Measurements from ENCODE around the gene MAST4. TPM values are rescaled to one million over a fixed set of nuclear protein-coding genes. Genes with fewer than 3 reads are reported as not detected.

Gene MAST4
- total and polyA plus RNA-seq, 2 donors (not counting 1 experiment from before 2014, with no cell fraction given): 2.5 to 57.1 TPM

DNA sequence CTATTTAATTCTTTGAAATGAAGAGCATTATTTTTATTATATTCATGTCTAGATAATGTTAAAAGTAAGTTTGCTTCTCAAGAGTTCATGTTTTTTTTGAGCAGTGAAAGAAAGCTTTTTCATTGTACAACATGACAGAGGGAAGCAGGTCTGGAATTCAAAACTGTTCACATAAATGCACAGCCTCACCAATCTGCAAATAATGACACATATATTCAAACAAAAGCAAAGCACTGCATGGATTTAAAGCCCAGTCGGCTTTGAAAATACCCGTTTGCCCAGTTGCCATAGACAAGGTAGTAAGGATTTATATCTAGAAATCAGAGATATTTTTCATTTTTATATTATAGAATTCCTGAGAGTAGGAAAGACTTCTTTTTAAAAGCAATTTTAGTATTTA, 398.6 kb downstream of the MAST4 start:
- H3K4me1 ChIP-seq (ENCODE audit: control insufficient read depth in 2 of 2, insufficient read depth in 2 of 2, low read length in 2 of 2): peaks cover 0 to 2% of the 10 kb centered on the region in 2 donors
- H3K4me2 ChIP-seq (replicated peaks; ENCODE audit: low read depth, low read length, poor library complexity, severe bottlenecking): no peak overlapping the region
- ChIA-PET POLR2A (no interaction called here), CTCF (no interaction called here)
- no peaks in the 10 kb centered on the region for H3K27me3 Mint-ChIP-seq
- H3K4me3 Mint-ChIP-seq: no peak overlapping the region
- H3K79me2 ChIP-seq (ENCODE audit: control insufficient read depth, insufficient read depth, low read length): no peaks in the 10 kb centered on the region
- TF ChIP-seq, protein P1, sequence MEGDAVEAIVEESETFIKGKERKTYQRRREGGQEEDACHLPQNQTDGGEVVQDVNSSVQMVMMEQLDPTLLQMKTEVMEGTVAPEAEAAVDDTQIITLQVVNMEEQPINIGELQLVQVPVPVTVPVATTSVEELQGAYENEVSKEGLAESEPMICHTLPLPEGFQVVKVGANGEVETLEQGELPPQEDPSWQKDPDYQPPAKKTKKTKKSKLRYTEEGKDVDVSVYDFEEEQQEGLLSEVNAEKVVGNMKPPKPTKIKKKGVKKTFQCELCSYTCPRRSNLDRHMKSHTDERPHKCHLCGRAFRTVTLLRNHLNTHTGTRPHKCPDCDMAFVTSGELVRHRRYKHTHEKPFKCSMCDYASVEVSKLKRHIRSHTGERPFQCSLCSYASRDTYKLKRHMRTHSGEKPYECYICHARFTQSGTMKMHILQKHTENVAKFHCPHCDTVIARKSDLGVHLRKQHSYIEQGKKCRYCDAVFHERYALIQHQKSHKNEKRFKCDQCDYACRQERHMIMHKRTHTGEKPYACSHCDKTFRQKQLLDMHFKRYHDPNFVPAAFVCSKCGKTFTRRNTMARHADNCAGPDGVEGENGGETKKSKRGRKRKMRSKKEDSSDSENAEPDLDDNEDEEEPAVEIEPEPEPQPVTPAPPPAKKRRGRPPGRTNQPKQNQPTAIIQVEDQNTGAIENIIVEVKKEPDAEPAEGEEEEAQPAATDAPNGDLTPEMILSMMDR (IDR thresholded peaks at IDR 0.05): no peak
- no peak for TF ChIP-seq EZH2 (IDR thresholded peaks at IDR 0.05; ENCODE audit: borderline replicate concordance, insufficient read depth, low read depth, low read length, poor library complexity, severe bottlenecking)
- H3K27ac ChIP-seq (ENCODE audit: low read length in 2 of 2): no peak overlapping the region
- intact Hi-C loops (cut with micrococcal nuclease): no loop called here
- H2AFZ ChIP-seq (ENCODE audit: insufficient read depth, low read depth, low read length, poor library complexity, severe bottlenecking): no peak overlapping the region
- H3K27me3 ChIP-seq (replicated peaks in 1 of 4; ENCODE audit: control extremely low read depth in 1 of 4, control insufficient read depth in 3 of 4, insufficient read depth in 4 of 4, low read length in 3 of 4): no peaks in the 10 kb centered on the region
- H3K27ac Mint-ChIP-seq: no peak overlapping the region
- H3K9ac ChIP-seq (ENCODE audit: low read length): no peak overlapping the region
- H3K4me3 ChIP-seq (ENCODE audit: control extremely low read depth in 1 of 5, extremely low read depth in 1 of 5, insufficient read depth in 1 of 5, low read depth in 2 of 5, low read length in 4 of 5): no peak overlapping the region
- ATAC-seq (ENCODE audit: low read depth): no peak
- no CpG with 5 or more reads among the region's 2 CpGs for WGBS (ENCODE audit: insufficient coverage)
- no peaks in the 10 kb centered on the region for H3K9me3 Mint-ChIP-seq (ENCODE audit: insufficient read depth)
- no peaks in the 10 kb centered on the region for H3K4me1 Mint-ChIP-seq
- H4K20me1 ChIP-seq (ENCODE audit: control insufficient read depth, insufficient read depth, low read length, poor library complexity, severe bottlenecking): no peaks in the 10 kb centered on the region
- H3K9me3 ChIP-seq (ENCODE audit: control extremely low read depth in 1 of 3, control insufficient read depth in 2 of 3, insufficient read depth in 1 of 3, low read length in 2 of 3): no peaks in the 10 kb centered on the region
- H3K36me3 ChIP-seq (replicated peaks in 1 of 2; ENCODE audit: control extremely low read depth in 1 of 2, control insufficient read depth in 1 of 2, extremely low read depth in 1 of 2, insufficient read depth in 2 of 2, low read length in 1 of 2): no peaks in the 10 kb centered on the region
- DNase-seq: no peak

DNA sequence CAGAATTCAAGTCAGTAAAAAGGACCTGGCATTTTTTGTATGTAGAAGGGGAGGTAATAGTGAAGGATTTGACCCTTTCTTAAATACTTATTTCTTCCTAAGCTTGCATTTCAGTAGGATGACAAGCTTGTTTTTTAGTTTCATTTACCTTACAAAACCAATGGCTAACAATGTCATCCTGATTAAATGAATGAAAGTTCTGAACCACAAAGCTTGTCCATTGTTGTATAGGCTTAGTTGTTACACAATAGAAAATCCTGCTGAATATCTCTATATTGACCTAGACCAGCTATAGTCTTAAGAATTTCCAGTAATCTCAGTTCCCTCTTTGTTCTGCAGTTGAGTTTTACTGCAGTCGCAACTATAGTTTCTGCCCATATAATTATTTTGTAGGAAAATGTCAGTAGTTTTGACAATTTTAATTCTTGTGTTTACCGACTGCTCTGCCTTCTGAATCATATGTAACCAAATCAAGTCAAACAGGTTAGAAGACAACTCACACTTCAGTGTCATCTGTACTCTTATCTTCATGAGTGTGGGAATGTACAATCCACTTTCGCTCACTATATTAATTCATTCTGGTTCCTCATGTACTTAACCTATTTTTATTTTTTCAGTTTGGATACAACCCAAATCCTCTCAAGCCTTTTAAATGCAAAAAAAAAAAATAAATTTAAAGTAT, 404.7 kb downstream of the MAST4 start:
- Histone ChIP-seq H4K20me1 (ENCODE audit: control insufficient read depth, insufficient read depth, low read length, poor library complexity, severe bottlenecking) (no peaks in the 10 kb centered on the region), H3K4me3 (ENCODE audit: control extremely low read depth in 1 of 5, extremely low read depth in 1 of 5, insufficient read depth in 1 of 5, low read depth in 2 of 5, low read length in 4 of 5) (no peak overlapping the region), H3K36me3 (replicated peaks in 1 of 2; ENCODE audit: control extremely low read depth in 1 of 2, control insufficient read depth in 1 of 2, extremely low read depth in 1 of 2, insufficient read depth in 2 of 2, low read length in 1 of 2) (no peaks in the 10 kb centered on the region), H3K4me2 (replicated peaks; ENCODE audit: low read depth, low read length, poor library complexity, severe bottlenecking) (no peak overlapping the region), H3K9me3 (ENCODE audit: control extremely low read depth in 1 of 3, control insufficient read depth in 2 of 3, insufficient read depth in 1 of 3, low read length in 2 of 3) (no peaks in the 10 kb centered on the region), H2AFZ (ENCODE audit: insufficient read depth, low read depth, low read length, poor library complexity, severe bottlenecking) (no peak overlapping the region), H3K9ac (ENCODE audit: low read length) (no peak overlapping the region), H3K79me2 (ENCODE audit: control insufficient read depth, insufficient read depth, low read length) (no peaks in the 10 kb centered on the region), H3K4me1 (ENCODE audit: control insufficient read depth in 2 of 2, insufficient read depth in 2 of 2, low read length in 2 of 2) (peaks cover 13 to 20% of the 10 kb centered on the region in 2 donors), H3K27ac (ENCODE audit: low read length in 2 of 2) (no peak overlapping the region), H3K27me3 (replicated peaks in 1 of 4; ENCODE audit: control extremely low read depth in 1 of 4, control insufficient read depth in 3 of 4, insufficient read depth in 4 of 4, low read length in 3 of 4) (peaks cover 0 to 3% (median 0%) of the 10 kb centered on the region in 4 experiments)
- TF ChIP-seq, protein P1 (IDR thresholded peaks at IDR 0.05): no peak
- TF ChIP-seq EZH2 (IDR thresholded peaks at IDR 0.05; ENCODE audit: borderline replicate concordance, insufficient read depth, low read depth, low read length, poor library complexity, severe bottlenecking): no peak
- no peak overlapping the region for H3K27ac Mint-ChIP-seq
- no CpG with 5 or more reads among the region's 3 CpGs for WGBS (ENCODE audit: insufficient coverage)
- no peaks in the 10 kb centered on the region for H3K9me3 Mint-ChIP-seq (ENCODE audit: insufficient read depth)
- no peak overlapping the region for H3K4me3 Mint-ChIP-seq
- DNase-seq (no peak), ATAC-seq (ENCODE audit: low read depth) (no peak)
- peaks cover 24% of the 10 kb centered on the region for H3K4me1 Mint-ChIP-seq
- no peaks in the 10 kb centered on the region for H3K27me3 Mint-ChIP-seq
- ChIA-PET CTCF (interaction anchor here (0.9 to 1.4 kb wide), 2 partner anchors 17 to 246 kb away, joined by 3 read pairs; no protein-coding TSS in a partner anchor), POLR2A (no interaction called here)
- intact Hi-C loops (cut with micrococcal nuclease): loop anchor here (5.0 to 10.0 kb wide), 2 partner anchors 154 to 206 kb away; no protein-coding TSS in a partner anchor

Measured in B cell (primary cell).